22Rv1 (cell line): ENCODE data around the gene RAB20.

ENCODE experiments used
- H3K27ac ChIP-seq: fragments of 450-650 bp; 2 replicates; pipeline ENCODE4 v1.5.1; 2017
- CTCF ChIP-seq: fragments of 450-650 bp; IDR thresholded peaks from 2 replicates; pipeline ENCODE4 v1.5.1; 2017; ENCODE audit warnings: mild to moderate bottlenecking
- ZFX ChIP-seq: fragments of 450-650 bp; IDR thresholded peaks from 2 replicates; pipeline ENCODE4 v1.6.1; 2017; ENCODE audit warnings: antibody characterized with exemption, borderline replicate concordance

The RAB20 gene

GRCh38 chr13:110559986-110560385, 1.5 kb downstream of the RAB20 start:
- no peak for TF ChIP-seq ZFX
- TF ChIP-seq CTCF, result no peak
- H3K27ac ChIP-seq, result no peak overlapping the region

GRCh38 chr13:110559429-110559943, 2.0 kb downstream of the RAB20 start:
- TF ChIP-seq ZFX (no peak), CTCF (no peak)
- no peak overlapping the region for H3K27ac ChIP-seq

GRCh38 chr13:110557610-110558305, 3.8 kb downstream of the RAB20 start:
- H3K27ac ChIP-seq, result no peak overlapping the region
- no peak for TF ChIP-seq CTCF
- TF ChIP-seq ZFX, result no peak

GRCh38 chr13:110557082-110557481, 4.4 kb downstream of the RAB20 start:
- no peak overlapping the region for H3K27ac ChIP-seq
- TF ChIP-seq CTCF, result no peak
- TF ChIP-seq ZFX, result no peak

GRCh38 chr13:110556224-110556606, 5.3 kb downstream of the RAB20 start:
- TF ChIP-seq CTCF (no peak), ZFX (no peak)
- no peak overlapping the region for H3K27ac ChIP-seq

GRCh38 chr13:110555601-110556223, 5.8 kb downstream of the RAB20 start:
- no peak overlapping the region for H3K27ac ChIP-seq
- TF ChIP-seq CTCF (no peak), ZFX (no peak)

GRCh38 chr13:110554946-110555345, 6.6 kb downstream of the RAB20 start:
- TF ChIP-seq CTCF (no peak), ZFX (no peak)
- no peak overlapping the region for H3K27ac ChIP-seq
